Liver (tissue), 9 donors: ENCODE measurements around the gene PAFAH1B2. TPM values are rescaled to one million over a fixed set of nuclear protein-coding genes. Genes with fewer than 3 reads are reported as not detected.

ENCODE experiments used
- DNase-seq: peaks from one replicate; pipeline ENCODE4 v3.0.0-alpha.2; 2017; ENCODE audit warnings: low spot score
- H3K27ac ChIP-seq, 2 donors: one replicate each; pipeline ENCODE4 v1.7.0; 2013; ENCODE audit warnings: inconsistent platforms in 2 of 2, low read length in 2 of 2, control low read depth in 1 of 2, low read depth in 1 of 2, mild to moderate bottlenecking in 1 of 2
- H3K27me3 ChIP-seq, 4 donors: one replicate each; pipeline versions ENCODE4 v1.6.1 to v1.7.0; 2013; ENCODE audit warnings: low read length in 3 of 4, inconsistent platforms in 1 of 4, mild to moderate bottlenecking in 1 of 4, moderate library complexity in 1 of 4; ENCODE audit not compliant: control insufficient read depth in 4 of 4, insufficient read depth in 4 of 4
- H3K36me3 ChIP-seq, 4 donors: one replicate each; pipeline versions ENCODE4 v1.6.1 to v1.7.0; 2013; ENCODE audit warnings: low read length in 3 of 4, mild to moderate bottlenecking in 3 of 4, low read depth in 1 of 4, moderate library complexity in 1 of 4; ENCODE audit not compliant: control insufficient read depth in 4 of 4, insufficient read depth in 3 of 4
- H3K4me1 ChIP-seq, 4 donors: one replicate each; pipeline versions ENCODE4 v1.6.1 to v1.7.0; 2013; ENCODE audit warnings: low read length in 3 of 4, mild to moderate bottlenecking in 3 of 4, moderate library complexity in 1 of 4; ENCODE audit not compliant: control insufficient read depth in 4 of 4, insufficient read depth in 4 of 4
- H3K4me3 ChIP-seq, 3 donors: one replicate each; pipeline versions ENCODE4 v1.6.1 to v1.7.0; 2013; ENCODE audit warnings: low read length in 3 of 3, control low read depth in 1 of 3, low read depth in 1 of 3, mild to moderate bottlenecking in 1 of 3
- H3K9ac ChIP-seq, 2 donors: one replicate each; pipeline ENCODE4 v1.7.0; 2013; ENCODE audit warnings: low read length in 2 of 2, mild to moderate bottlenecking in 2 of 2, moderate library complexity in 2 of 2, control low read depth in 1 of 2, low read depth in 1 of 2
- H3K9me3 ChIP-seq, 4 donors: one replicate each; pipeline versions ENCODE4 v1.6.1 to v1.7.0; 2013; ENCODE audit warnings: low read length in 3 of 4; ENCODE audit not compliant: control insufficient read depth in 4 of 4
- EGR1 ChIP-seq, 2 donors: IDR thresholded peaks; 2 replicates each; pipeline ENCODE4 v1.6.1; 2016 to 2018; ENCODE audit warnings: antibody characterized with exemption in 2 of 2, low read depth in 2 of 2
- FOXA1 ChIP-seq: IDR thresholded peaks from 2 replicates; pipeline ENCODE4 v1.6.1; 2016; ENCODE audit warnings: antibody characterized with exemption
- FOXA2 ChIP-seq: IDR thresholded peaks from 2 replicates; pipeline ENCODE4 v1.6.1; 2016; ENCODE audit warnings: antibody characterized with exemption
- GABPA ChIP-seq, 2 donors: IDR thresholded peaks in 1 of 2; conservative IDR thresholded peaks in 1 of 2; 2 replicates each; pipeline ENCODE4 v1.6.1; 2016; ENCODE audit warnings: antibody characterized with exemption in 2 of 2, mild to moderate bottlenecking in 1 of 2, moderate library complexity in 1 of 2
- HNF4A ChIP-seq, 2 donors: conservative IDR thresholded peaks; 2 replicates each; pipeline ENCODE4 v1.6.1; 2016; ENCODE audit warnings: antibody characterized with exemption in 2 of 2, mild to moderate bottlenecking in 2 of 2
- HNF4G ChIP-seq: IDR thresholded peaks from 2 replicates; pipeline ENCODE4 v1.6.1; 2016; ENCODE audit warnings: antibody characterized with exemption
- JUND ChIP-seq, 2 donors: IDR thresholded peaks; 2 replicates each; pipeline ENCODE4 v1.6.1; 2016; ENCODE audit warnings: antibody characterized with exemption in 2 of 2
- NR2F2 ChIP-seq: IDR thresholded peaks from 2 replicates; pipeline ENCODE4 v1.6.1; 2016; ENCODE audit warnings: antibody characterized with exemption
- RAD21 ChIP-seq, 2 donors: IDR thresholded peaks; 2 replicates each; pipeline ENCODE4 v1.6.1; 2016; ENCODE audit warnings: antibody characterized with exemption in 2 of 2, mild to moderate bottlenecking in 2 of 2
- RXRA ChIP-seq, 2 donors: IDR thresholded peaks; 2 replicates each; pipeline ENCODE4 v1.6.1; 2017 to 2018; ENCODE audit warnings: antibody characterized with exemption in 2 of 2, mild to moderate bottlenecking in 1 of 2
- SP1 ChIP-seq: IDR thresholded peaks from 2 replicates; pipeline ENCODE4 v1.6.1; 2018; ENCODE audit warnings: antibody characterized with exemption, mild to moderate bottlenecking
- TAF1 ChIP-seq: conservative IDR thresholded peaks from 2 replicates; pipeline ENCODE4 v1.6.1; 2016; ENCODE audit warnings: antibody characterized with exemption, mild to moderate bottlenecking
- YY1 ChIP-seq: IDR thresholded peaks from 2 replicates; pipeline ENCODE4 v1.6.1; 2016; ENCODE audit warnings: antibody characterized with exemption, mild to moderate bottlenecking
- WGBS: extraction: QIAGEN DNeasy Blood & Tissue Kit; methylation state at CpG from one replicate; pipeline ENCODE4 v1.1.7; 2013; 5-methylcytosine and 5-hydroxymethylcytosine counted together
- polyA plus RNA-seq, 2 donors: library from polyadenylated mRNA; stranded (reverse) in 1 of 2; unstranded in 1 of 2; fragments of 200-250 nt in 1 of 2; fragments of >200 nt in 1 of 2; fragmentation: Nextera tagmentation in 1 of 2; extraction: Ambion mirVana in 1 of 2; gene quantifications; one replicate each; pipeline versions ENCODE4 v1.2.1 to v1.2.3, GENCODE V29; 2013 to 2015
- total RNA-seq, 2 donors: library from RNA; depleted of rRNA; stranded (reverse); fragments of >200 nt; gene quantifications; one replicate each; pipeline ENCODE4 v1.2.3, GENCODE V29; 2014
- TF ChIP-seq, protein P1 (sequence below): IDR thresholded peaks from 2 replicates; pipeline ENCODE4 v1.6.1; 2016; ENCODE audit warnings: antibody characterized with exemption, mild to moderate bottlenecking
- TF ChIP-seq, protein P2 (sequence below): fragments of 150-350 bp; IDR thresholded peaks from 2 replicates; pipeline ENCODE4 v1.5.1; 2017; ENCODE audit warnings: improper control_type of control experiment, low read depth, low read length; ENCODE audit not compliant: missing input control
- TF ChIP-seq, protein P3 (sequence below): IDR thresholded peaks from 2 replicates; pipeline ENCODE4 v1.6.1; 2016; ENCODE audit warnings: antibody characterized with exemption
- TF ChIP-seq, protein P4 (sequence below): IDR thresholded peaks from 2 replicates; pipeline ENCODE4 v1.6.1; 2016; ENCODE audit warnings: antibody characterized with exemption
- TF ChIP-seq, protein P5 (sequence below): IDR thresholded peaks from 2 replicates; pipeline ENCODE4 v1.6.1; 2016; ENCODE audit warnings: antibody characterized with exemption
- donor health status: healthy.
- donor health status: healthy.
- donor health status: healthy.
- donor health status: healthy.
- donor health status: healthy.

PAFAH1B2 gene
- total and polyA plus RNA-seq, 4 donors = 12.7 to 39.8 (median 24.9) TPM

DNA sequence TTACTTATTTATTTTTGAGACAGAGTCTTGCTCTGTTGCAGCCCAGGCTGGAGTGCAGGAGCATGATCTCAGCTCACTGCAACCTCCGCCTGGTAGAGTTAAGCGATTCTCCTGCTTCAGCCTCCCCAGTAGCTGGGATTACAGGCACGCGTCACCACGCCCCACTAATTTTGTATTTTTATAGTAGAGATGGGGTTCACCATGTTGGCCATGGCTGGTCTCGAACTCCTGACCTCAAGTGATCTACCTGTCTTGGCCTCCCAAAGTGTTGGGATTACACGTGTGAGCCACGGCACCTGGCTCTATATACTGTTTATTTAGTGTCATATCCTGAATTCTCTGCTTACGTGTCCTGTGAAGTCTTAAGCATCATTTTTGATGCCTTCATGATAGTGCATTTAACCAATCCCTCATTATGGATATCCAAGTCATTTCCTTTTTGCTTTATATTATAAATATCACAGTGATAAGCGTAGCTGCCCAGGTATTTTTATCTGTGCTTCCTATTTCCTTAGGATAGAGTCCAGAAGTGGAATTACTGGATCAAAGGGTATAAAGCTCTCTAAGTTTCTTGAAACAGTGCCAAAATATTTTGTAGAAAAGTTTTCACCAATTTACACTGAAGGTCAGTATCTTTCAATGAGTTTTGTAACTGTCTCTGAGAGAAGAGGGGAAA, 33.6 kb downstream of the PAFAH1B2 start:
- Histone ChIP-seq H3K27me3 (no peaks in the 10 kb centered on the region), H3K36me3 (peaks cover 0 to 8% (median 4%) of the 10 kb centered on the region in 4 donors), H3K27ac (peak overlapping the region; percentile 74 to 85), H3K9ac (no peak overlapping the region), H3K4me3 (no peak overlapping the region), H3K4me1 (peaks cover 4 to 23% (median 18%) of the 10 kb centered on the region in 4 donors), H3K9me3 (no peaks in the 10 kb centered on the region)
- 82% methylated on average over 10 of the region's 10 CpGs for WGBS
- no peak for DNase-seq
- TF ChIP-seq EGR1 (IDR thresholded peaks at IDR 0.05; ENCODE audit: low read depth in 2 of 2) (no peak), JUND (IDR thresholded peaks at IDR 0.05) (no peak), HNF4G (no peak), NR2F2 (no peak), SP1 (no peak)
- TF ChIP-seq, protein P1, sequence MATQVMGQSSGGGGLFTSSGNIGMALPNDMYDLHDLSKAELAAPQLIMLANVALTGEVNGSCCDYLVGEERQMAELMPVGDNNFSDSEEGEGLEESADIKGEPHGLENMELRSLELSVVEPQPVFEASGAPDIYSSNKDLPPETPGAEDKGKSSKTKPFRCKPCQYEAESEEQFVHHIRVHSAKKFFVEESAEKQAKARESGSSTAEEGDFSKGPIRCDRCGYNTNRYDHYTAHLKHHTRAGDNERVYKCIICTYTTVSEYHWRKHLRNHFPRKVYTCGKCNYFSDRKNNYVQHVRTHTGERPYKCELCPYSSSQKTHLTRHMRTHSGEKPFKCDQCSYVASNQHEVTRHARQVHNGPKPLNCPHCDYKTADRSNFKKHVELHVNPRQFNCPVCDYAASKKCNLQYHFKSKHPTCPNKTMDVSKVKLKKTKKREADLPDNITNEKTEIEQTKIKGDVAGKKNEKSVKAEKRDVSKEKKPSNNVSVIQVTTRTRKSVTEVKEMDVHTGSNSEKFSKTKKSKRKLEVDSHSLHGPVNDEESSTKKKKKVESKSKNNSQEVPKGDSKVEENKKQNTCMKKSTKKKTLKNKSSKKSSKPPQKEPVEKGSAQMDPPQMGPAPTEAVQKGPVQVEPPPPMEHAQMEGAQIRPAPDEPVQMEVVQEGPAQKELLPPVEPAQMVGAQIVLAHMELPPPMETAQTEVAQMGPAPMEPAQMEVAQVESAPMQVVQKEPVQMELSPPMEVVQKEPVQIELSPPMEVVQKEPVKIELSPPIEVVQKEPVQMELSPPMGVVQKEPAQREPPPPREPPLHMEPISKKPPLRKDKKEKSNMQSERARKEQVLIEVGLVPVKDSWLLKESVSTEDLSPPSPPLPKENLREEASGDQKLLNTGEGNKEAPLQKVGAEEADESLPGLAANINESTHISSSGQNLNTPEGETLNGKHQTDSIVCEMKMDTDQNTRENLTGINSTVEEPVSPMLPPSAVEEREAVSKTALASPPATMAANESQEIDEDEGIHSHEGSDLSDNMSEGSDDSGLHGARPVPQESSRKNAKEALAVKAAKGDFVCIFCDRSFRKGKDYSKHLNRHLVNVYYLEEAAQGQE = no peak

DNA sequence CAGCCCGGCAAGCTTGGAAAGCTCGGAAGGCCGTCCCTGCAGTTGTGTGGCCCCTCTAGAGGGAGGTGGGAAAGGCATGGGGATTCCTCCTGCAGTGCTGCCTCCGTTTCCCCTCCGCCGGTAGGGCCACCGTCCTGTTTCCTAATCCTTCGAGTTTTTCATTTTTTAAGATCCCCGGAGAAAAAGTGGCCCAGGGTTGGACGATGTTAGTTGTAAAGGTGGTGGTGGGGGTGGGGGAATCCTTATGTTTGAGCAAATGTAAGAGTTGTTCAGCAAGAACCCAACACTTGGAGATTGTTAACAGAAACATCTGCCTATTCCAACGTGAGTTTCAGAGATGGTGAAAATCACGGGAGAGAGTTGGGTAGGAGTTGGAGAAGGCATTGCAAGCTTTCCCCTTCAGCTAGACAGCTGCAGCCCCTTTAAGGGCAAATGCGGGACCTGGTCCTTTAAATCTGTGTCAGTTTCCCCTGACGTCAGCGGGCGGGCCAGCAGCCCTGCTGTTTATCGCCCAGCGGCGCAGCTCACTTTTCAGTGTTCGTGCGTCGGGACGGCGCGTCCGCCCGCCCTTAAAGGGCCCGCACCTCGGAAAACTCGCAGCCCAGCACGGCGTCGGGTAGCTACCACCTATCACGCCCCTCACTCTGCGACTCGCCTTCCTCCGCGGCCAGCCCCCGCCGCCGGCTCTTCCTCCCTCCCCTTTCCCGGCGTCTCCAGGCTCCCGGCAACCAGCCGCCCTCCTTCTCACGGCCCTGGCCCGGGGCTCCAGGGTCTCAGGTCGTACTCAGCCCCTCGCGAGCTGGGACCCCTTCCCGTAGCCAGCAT, 34.3 kb downstream of the PAFAH1B2 start, which contains the start of gene SIDT2:
SIDT2 (plus strand) TSS at position 534 of the 825 bp plus-strand sequence. CDS start 521 bp downstream, outside the sequence.
- peaks cover 4 to 23% (median 18%) of the 10 kb centered on the region in 4 donors for H3K4me1 ChIP-seq
- H3K27me3 ChIP-seq = no peaks in the 10 kb centered on the region
- TF ChIP-seq HNF4G = no peak
- no peak for TF ChIP-seq NR2F2
- TF ChIP-seq YY1 = peak; percentile 69
- no peak for TF ChIP-seq FOXA1
- TF ChIP-seq, protein P2, sequence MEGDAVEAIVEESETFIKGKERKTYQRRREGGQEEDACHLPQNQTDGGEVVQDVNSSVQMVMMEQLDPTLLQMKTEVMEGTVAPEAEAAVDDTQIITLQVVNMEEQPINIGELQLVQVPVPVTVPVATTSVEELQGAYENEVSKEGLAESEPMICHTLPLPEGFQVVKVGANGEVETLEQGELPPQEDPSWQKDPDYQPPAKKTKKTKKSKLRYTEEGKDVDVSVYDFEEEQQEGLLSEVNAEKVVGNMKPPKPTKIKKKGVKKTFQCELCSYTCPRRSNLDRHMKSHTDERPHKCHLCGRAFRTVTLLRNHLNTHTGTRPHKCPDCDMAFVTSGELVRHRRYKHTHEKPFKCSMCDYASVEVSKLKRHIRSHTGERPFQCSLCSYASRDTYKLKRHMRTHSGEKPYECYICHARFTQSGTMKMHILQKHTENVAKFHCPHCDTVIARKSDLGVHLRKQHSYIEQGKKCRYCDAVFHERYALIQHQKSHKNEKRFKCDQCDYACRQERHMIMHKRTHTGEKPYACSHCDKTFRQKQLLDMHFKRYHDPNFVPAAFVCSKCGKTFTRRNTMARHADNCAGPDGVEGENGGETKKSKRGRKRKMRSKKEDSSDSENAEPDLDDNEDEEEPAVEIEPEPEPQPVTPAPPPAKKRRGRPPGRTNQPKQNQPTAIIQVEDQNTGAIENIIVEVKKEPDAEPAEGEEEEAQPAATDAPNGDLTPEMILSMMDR = no peak
- peak in 1 of 2 donors; percentile 43 for TF ChIP-seq HNF4A (conservative IDR thresholded peaks at IDR 0.05)
- peak; percentile 15 to 22 for TF ChIP-seq RXRA (IDR thresholded peaks at IDR 0.05)
- peak; percentile 46 to 85 for TF ChIP-seq JUND (IDR thresholded peaks at IDR 0.05)
- TF ChIP-seq, protein P3, sequence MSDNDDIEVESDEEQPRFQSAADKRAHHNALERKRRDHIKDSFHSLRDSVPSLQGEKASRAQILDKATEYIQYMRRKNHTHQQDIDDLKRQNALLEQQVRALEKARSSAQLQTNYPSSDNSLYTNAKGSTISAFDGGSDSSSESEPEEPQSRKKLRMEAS = peak; percentile 100
- peak; percentile 52 for TF ChIP-seq SP1
- peak in 1 of 2 donors; percentile 78 for TF ChIP-seq GABPA (IDR thresholded peaks at IDR 0.05 in 1 of 2, conservative IDR thresholded peaks at IDR 0.05 in 1 of 2)
- TF ChIP-seq, protein P4, sequence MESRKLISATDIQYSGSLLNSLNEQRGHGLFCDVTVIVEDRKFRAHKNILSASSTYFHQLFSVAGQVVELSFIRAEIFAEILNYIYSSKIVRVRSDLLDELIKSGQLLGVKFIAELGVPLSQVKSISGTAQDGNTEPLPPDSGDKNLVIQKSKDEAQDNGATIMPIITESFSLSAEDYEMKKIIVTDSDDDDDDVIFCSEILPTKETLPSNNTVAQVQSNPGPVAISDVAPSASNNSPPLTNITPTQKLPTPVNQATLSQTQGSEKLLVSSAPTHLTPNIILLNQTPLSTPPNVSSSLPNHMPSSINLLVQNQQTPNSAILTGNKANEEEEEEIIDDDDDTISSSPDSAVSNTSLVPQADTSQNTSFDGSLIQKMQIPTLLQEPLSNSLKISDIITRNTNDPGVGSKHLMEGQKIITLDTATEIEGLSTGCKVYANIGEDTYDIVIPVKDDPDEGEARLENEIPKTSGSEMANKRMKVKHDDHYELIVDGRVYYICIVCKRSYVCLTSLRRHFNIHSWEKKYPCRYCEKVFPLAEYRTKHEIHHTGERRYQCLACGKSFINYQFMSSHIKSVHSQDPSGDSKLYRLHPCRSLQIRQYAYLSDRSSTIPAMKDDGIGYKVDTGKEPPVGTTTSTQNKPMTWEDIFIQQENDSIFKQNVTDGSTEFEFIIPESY = no peak
- TF ChIP-seq RAD21 (IDR thresholded peaks at IDR 0.05) = peak; percentile 40 to 44
- peak; percentile 50 for TF ChIP-seq TAF1
- TF ChIP-seq FOXA2 = no peak
- TF ChIP-seq EGR1 (IDR thresholded peaks at IDR 0.05; ENCODE audit: low read depth in 2 of 2) = peak in 1 of 2 donors; percentile 88
- TF ChIP-seq, protein P5, sequence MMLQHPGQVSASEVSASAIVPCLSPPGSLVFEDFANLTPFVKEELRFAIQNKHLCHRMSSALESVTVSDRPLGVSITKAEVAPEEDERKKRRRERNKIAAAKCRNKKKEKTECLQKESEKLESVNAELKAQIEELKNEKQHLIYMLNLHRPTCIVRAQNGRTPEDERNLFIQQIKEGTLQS = no peak
- TF ChIP-seq, protein P1 = peak; percentile 81
- 2% methylated on average over 51 of the region's 51 CpGs for whole genome bisulfite sequencing
- peak within 1 kb of the TSS; percentile 67 to 76 for H3K9ac ChIP-seq
- peak within 1 kb of the TSS; percentile 64 to 95 (median 70) for H3K4me3 ChIP-seq
- H3K9me3 ChIP-seq = no peaks in the 10 kb centered on the region
- DNase-seq = peak; percentile 91
- H3K27ac ChIP-seq = peak within 1 kb of the TSS; percentile 74 to 85
- peaks cover 0 to 10% (median 4%) of the 10 kb centered on the region in 4 donors for H3K36me3 ChIP-seq
